Vagina (tissue), 2 donors: ENCODE results near the gene RXFP2. TPM values are rescaled to one million over a fixed set of nuclear protein-coding genes. Genes with fewer than 3 reads are reported as not detected.

Source experiments
- DNase-seq, 2 donors: peaks; one replicate each; pipeline ENCODE4 v3.0.0-alpha.2; 2017; ENCODE audit errors: extremely low spot score in 2 of 2
- H3K27ac ChIP-seq: fragments of 200-600 bp; sonication (generic); one replicate; pipeline ENCODE4 v1.5.1; 2019
- H3K27me3 ChIP-seq: fragments of 200-600 bp; sonication (generic); one replicate; pipeline ENCODE4 v1.5.1; 2019
- H3K36me3 ChIP-seq, 2 donors: fragments of 200-600 bp; sonication (generic); one replicate each; pipeline ENCODE4 v1.5.1; 2017 to 2019
- H3K4me1 ChIP-seq: fragments of 200-600 bp; sonication (generic); one replicate; pipeline ENCODE4 v1.5.1; 2019
- H3K4me3 ChIP-seq, 2 donors: fragments of 200-600 bp; sonication (generic); 1 replicate in 1 of 2; 2 replicates in 1 of 2; pipeline ENCODE4 v1.5.1; 2016 to 2019
- H3K9me3 ChIP-seq: fragments of 200-600 bp; sonication (generic); one replicate; pipeline ENCODE4 v1.5.1; 2019
- POLR2A ChIP-seq, 2 donors: fragments of 450-650 bp; IDR thresholded peaks; one replicate each; pipeline ENCODE4 v1.6.1; 2017; ENCODE audit warnings: antibody characterized with exemption in 2 of 2, mild to moderate bottlenecking in 2 of 2, moderate library complexity in 2 of 2
- POLR2AphosphoS5 ChIP-seq, 2 donors: sonication (generic); formaldehyde crosslinking; IDR thresholded peaks; one replicate each; pipeline ENCODE4 v1.9.0; 2017; ENCODE audit warnings: antibody characterized with exemption in 2 of 2, mild to moderate bottlenecking in 2 of 2, low read depth in 1 of 2; ENCODE audit not compliant: insufficient read depth in 1 of 2
- intact Hi-C: fragments of 100-400 bp; cut with DNase I; formaldehyde crosslinking; loops from one replicate; pipeline ENCODE4 v1.15.1; 2023
- total RNA-seq: library from RNA; depleted of rRNA; stranded (reverse); fragments of >200 nt; gene quantifications from one replicate; pipeline ENCODE4 v1.2.3, GENCODE V29; 2016
- TF ChIP-seq, protein P1 (sequence below), 3 experiments: fragments of 450-650 bp in 2 of 3; fragments of 200-600 bp in 1 of 3; sonication (generic) in 1 of 3; IDR thresholded peaks; one replicate each; pipeline ENCODE4 v1.5.1; 2017 to 2019; ENCODE audit warnings: antibody characterized with exemption in 3 of 3, mild to moderate bottlenecking in 2 of 3, moderate library complexity in 2 of 3

Gene RXFP2
- total RNA-seq, 1 donor from 2014 or later, result not detected

DNA sequence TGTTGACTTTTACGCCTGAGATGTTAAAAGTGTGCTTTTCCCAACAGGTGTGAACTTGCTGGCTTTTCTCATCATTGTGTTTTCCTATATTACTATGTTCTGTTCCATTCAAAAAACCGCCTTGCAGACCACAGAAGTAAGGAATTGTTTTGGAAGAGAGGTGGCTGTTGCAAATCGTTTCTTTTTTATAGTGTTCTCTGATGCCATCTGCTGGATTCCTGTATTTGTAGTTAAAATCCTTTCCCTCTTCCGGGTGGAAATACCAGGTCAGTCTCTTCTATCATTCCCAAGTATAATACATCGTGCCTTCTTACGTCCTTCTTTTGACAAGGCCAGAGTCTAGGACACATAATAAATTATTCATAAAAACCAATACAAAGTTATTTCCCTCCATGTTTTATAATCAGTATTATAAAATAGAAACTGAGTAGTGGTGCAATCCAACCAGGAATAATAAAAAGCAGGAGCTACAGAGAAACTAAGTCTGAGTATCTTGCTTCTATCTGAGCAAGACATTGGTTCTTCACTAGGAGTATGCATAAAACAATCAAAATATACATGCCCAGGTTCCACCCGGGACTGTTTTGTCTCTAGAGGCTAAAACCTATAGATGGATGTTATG lies 57.9 kb downstream of the RXFP2 start:
- Histone ChIP-seq H3K4me1 (no peaks in the 10 kb centered on the region), H3K4me3 (no peak overlapping the region), H3K9me3 (no peaks in the 10 kb centered on the region), H3K27me3 (no peaks in the 10 kb centered on the region), H3K27ac (no peak overlapping the region), H3K36me3 (no peaks in the 10 kb centered on the region)
- intact Hi-C loops, result no loop called here
- no peak for DNase-seq
- TF ChIP-seq, protein P1, sequence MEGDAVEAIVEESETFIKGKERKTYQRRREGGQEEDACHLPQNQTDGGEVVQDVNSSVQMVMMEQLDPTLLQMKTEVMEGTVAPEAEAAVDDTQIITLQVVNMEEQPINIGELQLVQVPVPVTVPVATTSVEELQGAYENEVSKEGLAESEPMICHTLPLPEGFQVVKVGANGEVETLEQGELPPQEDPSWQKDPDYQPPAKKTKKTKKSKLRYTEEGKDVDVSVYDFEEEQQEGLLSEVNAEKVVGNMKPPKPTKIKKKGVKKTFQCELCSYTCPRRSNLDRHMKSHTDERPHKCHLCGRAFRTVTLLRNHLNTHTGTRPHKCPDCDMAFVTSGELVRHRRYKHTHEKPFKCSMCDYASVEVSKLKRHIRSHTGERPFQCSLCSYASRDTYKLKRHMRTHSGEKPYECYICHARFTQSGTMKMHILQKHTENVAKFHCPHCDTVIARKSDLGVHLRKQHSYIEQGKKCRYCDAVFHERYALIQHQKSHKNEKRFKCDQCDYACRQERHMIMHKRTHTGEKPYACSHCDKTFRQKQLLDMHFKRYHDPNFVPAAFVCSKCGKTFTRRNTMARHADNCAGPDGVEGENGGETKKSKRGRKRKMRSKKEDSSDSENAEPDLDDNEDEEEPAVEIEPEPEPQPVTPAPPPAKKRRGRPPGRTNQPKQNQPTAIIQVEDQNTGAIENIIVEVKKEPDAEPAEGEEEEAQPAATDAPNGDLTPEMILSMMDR (IDR thresholded peaks at IDR 0.05), result no peak
- TF ChIP-seq POLR2A (IDR thresholded peaks at IDR 0.05), result no peak
- no peak for TF ChIP-seq POLR2AphosphoS5 (IDR thresholded peaks at IDR 0.05; ENCODE audit: insufficient read depth in 1 of 2, low read depth in 1 of 2)

DNA sequence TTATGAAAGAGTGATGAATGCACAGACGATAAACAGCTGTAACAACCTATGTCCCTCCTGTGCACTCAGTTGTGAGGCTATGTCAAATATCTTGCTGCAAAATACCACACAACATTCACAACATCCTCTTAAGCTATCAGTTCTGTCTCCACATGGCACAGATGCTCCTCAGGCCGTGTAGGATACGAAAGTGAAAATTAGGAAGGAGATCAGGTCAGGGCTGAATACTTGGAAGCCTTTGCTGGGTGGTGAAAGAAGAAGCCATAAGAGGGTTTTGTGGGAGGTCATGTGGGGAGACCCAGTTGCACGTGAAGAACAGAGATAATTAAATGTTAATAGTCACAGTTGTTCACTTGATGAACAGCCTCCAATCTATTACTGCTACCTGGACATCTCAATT lies 58.9 kb downstream of the RXFP2 start:
- TF ChIP-seq, protein P1 (IDR thresholded peaks at IDR 0.05), result no peak
- TF ChIP-seq POLR2AphosphoS5 (IDR thresholded peaks at IDR 0.05; ENCODE audit: insufficient read depth in 1 of 2, low read depth in 1 of 2) (no peak), POLR2A (IDR thresholded peaks at IDR 0.05) (no peak)
- H3K4me1 ChIP-seq, result no peaks in the 10 kb centered on the region
- H3K4me3 ChIP-seq, result no peak overlapping the region
- intact Hi-C loops, result no loop called here
- no peaks in the 10 kb centered on the region for H3K36me3 ChIP-seq
- H3K9me3 ChIP-seq, result no peaks in the 10 kb centered on the region
- no peak for DNase-seq
- H3K27ac ChIP-seq, result no peak overlapping the region
- H3K27me3 ChIP-seq, result no peaks in the 10 kb centered on the region

DNA sequence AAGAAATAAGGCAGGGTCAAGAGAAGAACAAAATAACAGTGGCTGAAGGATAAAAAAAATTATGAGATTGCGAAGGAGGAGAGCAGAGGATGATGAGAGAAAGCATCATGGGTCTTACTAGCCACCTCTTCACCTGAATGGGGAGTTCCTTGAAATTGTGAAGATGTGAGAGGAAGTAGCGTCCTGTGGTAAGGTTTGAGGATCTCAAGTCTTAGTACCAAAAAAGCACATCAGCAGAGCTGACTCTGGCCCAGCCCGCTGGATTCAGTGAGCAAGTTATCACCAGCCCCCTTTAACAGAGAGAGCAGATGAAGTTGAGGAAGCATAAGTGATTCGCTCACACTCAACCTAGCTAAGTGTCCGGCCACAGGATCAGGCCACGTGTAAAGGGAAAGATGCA lies 61.8 kb downstream of the RXFP2 start:
- Histone ChIP-seq H3K27me3 (no peaks in the 10 kb centered on the region), H3K4me3 (no peak overlapping the region), H3K9me3 (no peaks in the 10 kb centered on the region), H3K36me3 (no peaks in the 10 kb centered on the region), H3K4me1 (no peaks in the 10 kb centered on the region), H3K27ac (no peak overlapping the region)
- TF ChIP-seq POLR2AphosphoS5 (IDR thresholded peaks at IDR 0.05; ENCODE audit: insufficient read depth in 1 of 2, low read depth in 1 of 2), result no peak
- no peak for TF ChIP-seq POLR2A (IDR thresholded peaks at IDR 0.05)
- TF ChIP-seq, protein P1 (IDR thresholded peaks at IDR 0.05), result no peak
- no peak for DNase-seq
- intact Hi-C loops, result no loop called here

DNA sequence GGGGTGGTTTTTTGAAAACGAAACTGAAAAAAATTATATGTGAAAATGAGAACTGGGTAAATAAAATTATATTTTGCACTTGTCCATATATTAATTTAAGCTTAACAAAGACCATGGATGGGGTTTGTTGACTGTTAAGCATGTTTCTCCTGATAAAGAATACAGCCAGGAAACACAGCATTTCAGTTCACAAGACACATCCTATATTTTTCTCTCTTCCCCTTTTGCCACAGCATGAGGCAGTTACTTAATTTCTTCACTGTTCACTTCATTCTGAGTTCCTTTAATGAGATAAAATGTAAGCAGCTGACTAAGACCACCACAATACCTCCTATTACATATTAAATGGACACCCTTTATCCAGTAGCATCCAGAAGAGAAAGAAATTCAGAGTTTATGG lies 64.0 kb downstream of the RXFP2 start:
- H3K4me1 ChIP-seq, result no peaks in the 10 kb centered on the region
- intact Hi-C loops, result no loop called here
- TF ChIP-seq, protein P1 (IDR thresholded peaks at IDR 0.05), result no peak
- TF ChIP-seq POLR2A (IDR thresholded peaks at IDR 0.05) (no peak), POLR2AphosphoS5 (IDR thresholded peaks at IDR 0.05; ENCODE audit: insufficient read depth in 1 of 2, low read depth in 1 of 2) (no peak)
- no peak for DNase-seq
- no peaks in the 10 kb centered on the region for H3K36me3 ChIP-seq
- no peaks in the 10 kb centered on the region for H3K9me3 ChIP-seq
- H3K4me3 ChIP-seq, result no peak overlapping the region
- H3K27me3 ChIP-seq, result no peaks in the 10 kb centered on the region
- H3K27ac ChIP-seq, result no peak overlapping the region

DNA sequence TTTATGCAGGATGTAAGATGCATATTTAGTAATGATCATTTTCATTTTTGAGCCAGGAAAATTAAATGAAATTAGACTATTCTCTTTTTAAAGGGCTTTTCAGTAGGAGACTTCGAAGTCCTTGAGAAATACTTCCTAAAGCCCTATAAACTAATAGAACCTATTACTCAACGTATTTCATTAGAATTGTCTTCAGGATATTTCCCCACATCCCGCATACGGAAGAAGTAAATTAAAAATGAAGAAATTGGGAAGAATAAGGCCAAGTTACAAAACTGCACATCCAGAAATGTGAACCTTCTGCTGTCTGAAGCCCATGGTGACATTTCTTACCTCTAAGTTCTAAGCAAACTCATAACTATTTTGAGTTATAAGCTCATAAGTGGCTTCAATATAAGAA lies 66.5 kb downstream of the RXFP2 start:
- H3K4me1 ChIP-seq, result no peaks in the 10 kb centered on the region
- intact Hi-C loops, result no loop called here
- DNase-seq, result no peak
- TF ChIP-seq POLR2A (IDR thresholded peaks at IDR 0.05) (no peak), POLR2AphosphoS5 (IDR thresholded peaks at IDR 0.05; ENCODE audit: insufficient read depth in 1 of 2, low read depth in 1 of 2) (no peak)
- TF ChIP-seq, protein P1 (IDR thresholded peaks at IDR 0.05), result no peak
- no peak overlapping the region for H3K27ac ChIP-seq
- no peaks in the 10 kb centered on the region for H3K27me3 ChIP-seq
- no peaks in the 10 kb centered on the region for H3K36me3 ChIP-seq
- H3K4me3 ChIP-seq, result no peak overlapping the region
- no peaks in the 10 kb centered on the region for H3K9me3 ChIP-seq
